Measurements from ENCODE around the gene UGT3A2.
A peak's percentile ranks its signal among the peaks of the same experiment; 100 is the strongest.
"Not testable (repeated sequence)": the region's sequence is repeated elsewhere in the genome, so short reads cannot be mapped to it uniquely, and the experiment has no call there.

Gene UGT3A2

GRCh38 chr5:36019584-36019983 is 47.1 kb downstream of the UGT3A2 start:
- DNase-seq; in situ Hi-C loops (cut with MboI; ENCODE audit: low pct_unique_long_range_greater_than_20kb, low sequenced_read_pairs): not testable (repeated sequence)

DNA sequence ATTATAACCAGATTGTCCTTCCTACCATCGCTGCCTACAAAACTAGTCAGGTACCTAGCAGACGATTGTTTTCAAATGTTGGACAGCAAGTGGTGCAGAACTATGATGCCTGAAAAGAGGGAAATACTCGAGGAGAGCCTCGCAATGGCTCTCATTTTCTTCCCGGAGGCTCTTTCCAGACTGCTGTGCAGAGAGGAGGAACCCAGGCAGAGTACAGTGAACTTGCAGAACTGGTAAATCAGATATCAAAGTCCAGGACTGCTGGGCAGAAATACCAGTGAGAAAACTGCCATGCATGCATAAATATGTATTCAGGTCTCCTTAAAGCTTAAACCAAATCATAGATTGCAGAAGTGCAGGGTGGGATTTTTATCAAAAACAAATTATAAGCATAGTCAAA is 49.1 kb downstream of the UGT3A2 start:
- no peak for DNase-seq
- in situ Hi-C loops (cut with MboI; ENCODE audit: low pct_unique_long_range_greater_than_20kb, low sequenced_read_pairs): no loop called here

DNA sequence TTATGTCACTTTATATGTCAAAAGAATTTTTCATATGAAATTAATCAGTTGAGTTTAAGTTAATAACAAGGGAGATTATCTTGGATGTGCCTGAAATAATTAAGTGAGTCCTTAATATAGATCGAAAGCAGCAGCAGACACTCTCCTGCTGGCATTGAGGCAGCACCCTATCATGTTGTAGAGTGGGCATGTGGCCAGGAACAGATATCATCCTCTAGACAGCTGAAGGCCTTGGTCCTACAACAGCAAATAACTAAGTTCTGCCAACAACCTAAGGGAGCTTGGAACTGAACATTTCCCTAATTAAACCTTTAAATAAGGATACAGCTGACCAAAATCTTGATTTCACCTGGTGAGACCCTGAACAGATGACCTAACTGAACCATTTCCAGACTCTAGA is 49.7 kb downstream of the UGT3A2 start:
- in situ Hi-C loops (cut with MboI; ENCODE audit: low pct_unique_long_range_greater_than_20kb, low sequenced_read_pairs): no loop called here
- DNase-seq: no peak

- no peak for DNase-seq
- in situ Hi-C loops (cut with MboI; ENCODE audit: low pct_unique_long_range_greater_than_20kb, low sequenced_read_pairs): no loop called here
Observed at GRCh38 chr5:36013182-36013581, 53.5 kb downstream of the UGT3A2 start.

DNA sequence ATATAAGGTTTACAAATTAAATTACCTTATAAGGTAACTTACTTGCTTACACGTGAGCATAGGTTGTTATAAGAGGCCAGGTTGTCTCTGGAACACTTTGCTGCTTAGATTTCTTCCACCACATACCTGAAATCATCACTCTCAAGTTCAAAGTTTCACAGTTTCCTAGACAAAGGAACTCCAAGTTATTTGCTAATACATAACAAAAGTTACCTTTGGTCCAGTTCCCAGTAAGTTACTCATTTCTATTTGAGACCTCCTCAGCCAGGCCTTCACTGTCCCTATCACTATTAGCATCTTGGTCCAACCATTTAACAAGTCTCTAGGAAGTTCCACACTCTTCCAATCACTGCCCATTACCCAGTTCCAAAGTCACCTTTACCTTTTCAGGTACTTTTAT is 57.0 kb downstream of the UGT3A2 start:
- no peak for DNase-seq
- in situ Hi-C loops (cut with MboI; ENCODE audit: low pct_unique_long_range_greater_than_20kb, low sequenced_read_pairs): no loop called here

DNA sequence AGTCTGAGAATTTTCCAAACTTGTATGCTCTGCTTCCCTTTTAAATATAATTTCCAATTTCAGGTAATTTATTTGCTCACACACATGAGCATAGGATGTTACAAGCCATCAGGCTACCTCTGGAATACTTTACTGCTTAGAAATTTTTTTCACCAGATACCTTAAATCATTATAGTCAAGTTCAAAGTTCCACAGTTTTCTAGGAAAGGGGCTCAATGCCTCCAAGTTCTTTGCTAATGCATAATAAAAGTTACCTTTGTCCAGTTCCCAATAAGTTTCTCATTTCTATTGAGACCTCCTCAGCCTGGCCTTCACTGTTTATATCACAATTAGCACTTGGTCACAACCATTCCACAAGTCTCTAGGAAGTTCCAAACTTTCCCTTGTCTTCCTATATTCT is 59.3 kb downstream of the UGT3A2 start:
- in situ Hi-C loops (cut with MboI; ENCODE audit: low pct_unique_long_range_greater_than_20kb, low sequenced_read_pairs): no loop called here
- DNase-seq: no peak

DNA sequence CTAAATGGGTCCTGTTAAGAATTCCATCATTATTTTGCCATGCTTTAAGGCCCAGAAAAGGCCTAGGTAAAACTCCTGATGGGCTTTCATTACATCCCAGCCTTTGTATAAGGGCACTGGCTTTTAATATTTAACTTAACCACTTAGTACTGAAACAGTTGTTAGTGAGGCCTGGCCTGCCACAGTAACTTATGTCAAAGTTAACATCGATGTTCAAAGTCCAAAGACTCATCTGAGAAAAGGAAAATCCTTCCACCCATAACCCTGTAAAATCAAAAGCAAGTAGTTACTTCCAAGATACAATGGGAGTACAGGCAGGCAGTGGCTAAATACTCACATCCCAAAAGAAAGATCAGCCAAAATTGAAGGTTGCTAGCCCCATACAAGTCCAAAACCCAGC is 60.5 kb downstream of the UGT3A2 start:
- DNase-seq: no peak
- in situ Hi-C loops (cut with MboI; ENCODE audit: low pct_unique_long_range_greater_than_20kb, low sequenced_read_pairs): no loop called here

DNA sequence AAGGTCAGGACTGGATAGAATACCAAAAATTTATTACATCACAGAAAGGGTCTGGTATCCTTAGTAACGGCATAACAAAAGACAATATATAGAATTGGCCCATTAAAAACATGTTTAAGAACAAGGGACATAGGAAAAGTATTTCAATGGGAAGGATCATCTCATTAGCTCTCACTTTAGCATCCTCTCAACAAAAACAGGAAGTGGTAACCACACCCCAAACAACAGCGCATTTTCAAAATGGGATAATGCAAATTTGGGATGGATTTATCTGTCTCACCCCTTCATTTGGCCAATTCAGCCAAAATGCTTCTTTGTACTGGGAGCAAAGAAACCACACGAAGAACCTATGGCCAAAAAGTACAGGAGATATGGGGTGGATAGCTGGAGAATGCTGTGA is 65.7 kb downstream of the UGT3A2 start:
- DNase-seq: no peak
- in situ Hi-C loops (cut with MboI; ENCODE audit: low pct_unique_long_range_greater_than_20kb, low sequenced_read_pairs): no loop called here

DNA sequence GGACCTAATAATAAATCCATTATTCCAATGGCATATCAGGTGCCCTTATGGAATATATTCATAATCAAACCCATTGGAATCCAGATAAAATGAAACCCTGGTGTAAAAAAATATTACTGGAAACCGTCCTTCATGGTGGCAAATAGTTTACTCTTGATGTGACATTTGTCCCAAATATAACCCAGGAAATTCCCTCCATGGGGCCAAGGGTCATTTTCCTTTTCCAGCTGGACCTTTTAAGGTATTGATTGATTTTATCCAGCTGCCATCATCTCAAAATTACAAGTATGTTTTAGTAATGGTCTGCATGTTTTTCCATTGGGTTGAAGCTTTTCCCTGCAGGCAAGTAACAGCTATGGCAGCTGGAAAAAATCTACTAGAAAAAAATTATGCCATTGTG is 67.1 kb downstream of the UGT3A2 start:
- DNase-seq: no peak
- in situ Hi-C loops (cut with MboI; ENCODE audit: low pct_unique_long_range_greater_than_20kb, low sequenced_read_pairs): no loop called here

DNA sequence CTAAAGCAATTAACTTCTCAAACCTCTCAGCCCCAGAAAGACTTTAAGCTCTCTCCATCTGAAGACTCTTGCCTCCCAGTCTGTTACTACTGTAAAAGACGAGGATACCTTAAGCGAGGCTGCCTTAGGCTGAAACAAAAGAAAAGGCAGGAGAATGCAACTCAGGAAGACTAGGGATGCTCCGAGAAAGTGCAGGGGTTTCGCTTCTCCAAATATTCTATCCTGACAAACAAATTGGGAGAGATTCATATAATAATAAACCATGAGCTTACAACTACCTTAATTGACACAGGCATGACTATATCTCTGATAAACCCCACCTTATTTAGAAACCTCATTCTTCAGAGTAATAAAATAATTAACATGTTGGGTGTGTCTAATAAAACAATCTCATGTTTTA is 70.6 kb downstream of the UGT3A2 start:
- DNase-seq: no peak
- in situ Hi-C loops (cut with MboI; ENCODE audit: low pct_unique_long_range_greater_than_20kb, low sequenced_read_pairs): no loop called here

DNA sequence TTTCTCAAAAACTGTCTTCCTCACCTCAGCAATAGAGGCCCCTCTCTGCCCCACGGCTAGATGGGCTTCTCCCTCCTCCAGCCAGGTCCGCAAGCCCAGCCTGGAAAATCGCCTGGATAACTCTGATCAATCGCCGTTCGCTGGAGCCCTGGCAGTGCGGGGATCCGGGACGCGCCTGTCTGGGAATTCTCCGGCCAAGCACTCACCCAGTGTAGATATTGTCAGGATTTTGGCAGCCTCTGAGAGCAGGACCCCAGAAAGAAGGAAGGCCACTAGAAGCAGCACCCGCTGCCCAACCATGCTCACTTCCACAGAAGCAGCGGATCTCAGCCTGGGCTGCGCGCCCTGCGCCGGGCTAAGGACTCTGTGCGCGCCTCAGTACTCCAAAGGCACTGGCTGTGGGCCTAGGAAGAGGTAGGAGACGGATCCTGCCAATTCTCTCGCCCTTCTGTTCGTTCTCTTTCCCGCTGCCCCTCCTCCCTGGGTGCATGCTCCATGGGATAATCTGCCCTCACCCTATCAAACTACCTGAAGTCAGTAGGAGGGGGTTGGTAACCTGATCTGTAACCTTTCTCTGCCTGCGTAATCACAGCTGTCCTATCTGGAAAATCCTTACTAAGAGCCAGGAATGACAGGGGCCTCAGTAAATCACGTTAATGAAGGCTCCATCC is 75.6 kb downstream of the UGT3A2 start, which contains the start of gene UGT3A1:
Gene UGT3A1, minus strand, starts transcription at position 450 of the 671 bp plus-strand sequence. Its CDS starts 150 bp downstream, at position 300.
- no peak for DNase-seq
- in situ Hi-C loops (cut with MboI; ENCODE audit: low pct_unique_long_range_greater_than_20kb, low sequenced_read_pairs): no loop called here

DNA sequence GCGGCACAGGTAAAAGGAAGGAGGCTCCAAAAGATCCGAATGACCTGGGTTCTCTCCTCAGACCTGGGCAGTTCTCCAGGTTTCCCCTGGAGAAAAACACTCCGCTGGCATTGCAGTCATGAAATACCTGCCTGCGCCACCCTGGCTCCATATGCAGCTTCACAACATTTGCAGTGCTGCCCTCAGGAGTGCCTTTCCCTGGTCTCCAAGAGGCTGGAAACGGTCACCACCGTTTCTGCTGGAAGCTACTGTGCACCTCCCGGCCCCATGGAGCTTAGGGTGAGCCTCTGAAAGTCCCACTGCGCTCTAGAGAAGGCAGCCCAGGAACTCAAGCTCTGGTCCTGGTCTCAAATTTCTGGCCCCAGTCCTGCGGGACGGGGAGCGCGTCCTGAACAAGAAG is 76.2 kb downstream of the UGT3A2 start:
- no peak for DNase-seq
- in situ Hi-C loops (cut with MboI; ENCODE audit: low pct_unique_long_range_greater_than_20kb, low sequenced_read_pairs): no loop called here

- in situ Hi-C loops (cut with MboI; ENCODE audit: low pct_unique_long_range_greater_than_20kb, low sequenced_read_pairs): no loop called here
- peak; percentile 72 for DNase-seq
Observed at GRCh38 chr5:35988529-35988928, 78.2 kb downstream of the UGT3A2 start.

DNA sequence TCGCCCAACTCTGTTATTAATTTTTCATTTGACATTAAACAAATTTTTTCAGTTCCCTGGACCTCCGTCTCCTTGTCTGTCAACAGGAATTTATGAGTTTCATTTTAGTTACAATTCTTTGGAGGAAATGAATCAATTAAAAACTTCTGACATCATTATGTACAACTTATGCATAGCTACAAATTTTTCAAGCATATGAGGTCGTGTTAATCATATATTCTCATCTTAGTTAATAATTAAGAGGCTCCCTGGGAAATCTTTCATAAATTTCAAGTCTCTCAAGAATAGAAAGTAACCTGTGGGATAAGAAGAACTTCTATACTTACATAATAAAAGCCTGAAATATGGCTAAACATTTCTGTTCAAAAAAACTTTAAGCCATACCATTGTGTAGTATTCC is 78.9 kb downstream of the UGT3A2 start:
- in situ Hi-C loops (cut with MboI; ENCODE audit: low pct_unique_long_range_greater_than_20kb, low sequenced_read_pairs): no loop called here
- no peak for DNase-seq
